Astrocyte of the hippocampus (primary cell): ENCODE results near the gene ATG5.
A peak's percentile ranks its signal among the peaks of the same experiment; 100 is the strongest.
"Not testable (repeated sequence)": the region's sequence is repeated elsewhere in the genome, so short reads cannot be mapped to it uniquely, and the experiment has no call there.

ENCODE experiments used
- DNase-seq: peaks from one replicate; pipeline ENCODE4 v3.0.0; 2011; ENCODE audit warnings: low read depth, low spot score

Gene ATG5

DNA sequence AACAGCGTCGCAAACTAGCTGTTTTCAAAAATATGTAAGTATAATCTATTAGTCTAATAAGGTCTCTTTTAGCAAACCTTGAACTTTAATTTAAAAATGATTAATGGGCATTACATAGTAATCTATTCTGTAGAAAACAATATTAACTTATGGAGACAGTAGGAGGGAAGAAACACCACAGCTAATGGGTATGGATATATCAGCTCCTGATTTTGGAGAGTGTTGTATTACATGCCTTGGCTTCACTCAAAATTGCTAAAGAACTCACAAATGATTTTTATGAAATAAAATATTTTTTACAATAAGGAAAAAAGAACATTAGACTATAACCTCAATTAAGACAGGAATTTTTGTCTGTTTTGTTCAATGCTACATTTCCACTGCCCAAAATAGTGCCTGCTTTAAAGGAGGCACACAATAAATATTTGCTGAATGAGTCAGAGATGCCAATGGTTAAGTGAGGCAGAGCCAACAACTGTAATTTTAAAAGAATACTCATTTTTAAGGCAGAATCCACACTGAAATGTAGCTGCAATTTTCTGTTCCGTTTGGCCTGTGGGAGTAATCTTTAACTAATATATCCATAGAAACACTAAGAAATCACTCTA is 15.7 kb downstream of the ATG5 start:
- DNase-seq: peak; percentile 71

DNA sequence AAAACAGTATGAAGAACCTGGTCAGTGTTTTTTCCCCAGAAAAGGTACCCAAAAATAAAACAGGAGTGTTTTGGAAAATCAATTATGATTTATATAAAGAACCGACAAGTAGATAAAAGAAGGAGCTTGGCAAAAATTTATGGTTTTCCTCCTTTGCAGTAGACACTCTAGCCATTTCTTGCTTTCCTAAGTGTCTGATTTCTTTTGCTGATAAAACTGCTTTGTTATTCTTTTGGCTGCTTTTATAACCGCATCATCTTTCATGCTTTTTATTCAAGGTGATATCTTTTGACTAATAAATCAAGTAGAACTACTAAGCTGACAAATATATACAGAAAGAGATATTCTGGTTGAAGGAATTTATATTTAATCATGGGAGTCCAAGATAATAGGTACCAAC is 16.6 kb downstream of the ATG5 start:
- DNase-seq: no peak

DNA sequence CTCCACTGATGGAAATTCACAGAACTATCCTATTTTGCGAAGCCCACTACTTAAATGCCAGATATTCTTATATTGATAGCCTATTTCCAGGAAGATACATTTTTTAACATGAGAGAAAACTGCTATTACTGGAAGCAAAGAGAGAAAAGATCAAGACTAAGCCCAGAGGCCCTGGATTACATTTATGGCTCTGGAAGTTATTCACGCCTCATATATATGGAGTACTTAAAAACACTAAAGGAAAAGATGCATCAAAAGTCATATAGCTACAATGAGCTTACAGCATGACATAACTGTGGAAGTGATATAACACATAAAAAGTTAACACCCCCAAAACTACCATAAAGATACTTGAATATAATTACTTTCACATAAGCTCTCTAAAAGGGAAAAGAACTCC is 19.8 kb downstream of the ATG5 start:
- DNase-seq: no peak

DNA sequence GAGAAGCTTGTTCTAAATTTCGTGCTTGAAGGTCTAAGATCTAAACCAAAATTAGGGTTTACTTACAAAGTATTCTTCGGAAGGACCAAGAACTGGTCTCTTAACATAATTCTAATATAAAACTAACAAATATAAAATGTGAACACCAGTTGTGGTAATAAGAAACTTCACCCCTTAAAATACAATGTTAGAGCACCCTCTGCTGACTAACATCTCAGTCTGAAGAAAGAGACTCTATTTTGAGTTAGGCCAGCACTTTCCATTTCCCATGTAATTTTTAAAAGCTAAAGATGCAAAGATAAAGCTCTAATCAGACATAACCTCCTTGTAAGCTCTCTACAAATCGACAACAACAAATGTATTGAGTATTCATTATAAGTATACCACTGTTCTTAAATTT is 24.6 kb downstream of the ATG5 start:
- DNase-seq: peak; percentile 67

DNA sequence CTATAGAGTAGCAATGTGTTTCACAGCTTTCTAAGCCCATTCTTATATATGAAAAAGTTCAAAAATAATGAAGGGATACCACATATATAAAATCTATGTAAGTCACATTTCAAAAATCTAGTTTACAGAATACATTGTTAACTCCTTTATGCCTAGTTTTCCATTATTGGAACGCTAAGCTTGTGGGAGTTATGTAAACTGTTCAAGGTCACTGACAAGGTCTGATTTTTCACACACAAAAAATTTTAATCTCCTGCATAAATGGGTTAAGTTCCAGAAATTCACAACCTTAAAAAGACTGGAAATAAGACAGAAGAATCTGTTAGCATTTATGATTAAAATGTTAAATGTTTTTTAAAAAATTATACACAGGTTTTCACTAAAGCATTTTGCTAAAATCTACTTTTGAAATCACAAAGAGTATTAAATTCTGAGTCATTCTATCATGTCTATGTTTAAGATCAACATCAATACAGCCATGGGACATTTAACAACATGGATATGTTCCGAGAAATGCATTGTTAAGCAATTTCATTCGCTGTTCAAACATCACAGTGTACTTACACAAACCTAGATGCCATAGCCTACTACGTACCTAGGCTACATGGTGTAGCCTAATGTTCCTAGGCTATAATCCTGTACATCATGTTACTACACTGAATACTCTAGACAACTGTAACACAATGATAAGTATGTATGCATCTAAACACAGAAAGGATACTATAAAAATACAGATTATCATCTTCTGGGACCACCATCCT is 25.4 kb downstream of the ATG5 start:
- no peak for DNase-seq

- DNase-seq: no peak
These were observed 32.4 kb downstream of the ATG5 start for GRCh38 chr6:106293116-106293515.

DNA sequence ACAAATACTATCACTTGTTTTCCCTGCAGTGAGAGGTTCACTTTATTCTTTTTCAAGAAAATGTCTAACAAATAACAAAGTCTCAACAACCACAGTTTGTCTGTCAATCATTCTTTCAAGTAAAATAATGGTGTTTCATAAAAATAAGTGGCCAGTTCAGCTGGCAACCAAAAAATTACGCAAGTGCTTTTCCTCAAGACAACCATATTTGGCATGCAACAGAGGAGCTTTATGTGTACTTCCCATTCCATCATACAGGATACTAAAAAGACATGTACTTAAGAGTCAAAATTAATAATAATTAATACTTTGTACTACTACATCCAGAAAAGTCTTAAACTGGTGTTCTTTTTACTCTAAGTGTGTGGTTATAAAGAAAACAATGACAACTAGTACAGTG is 34.6 kb downstream of the ATG5 start:
- DNase-seq: no peak

GRCh38 chr6:106290032-106290431 is 35.5 kb downstream of the ATG5 start:
- DNase-seq: no peak

- DNase-seq: peak; percentile 29
These were observed 38.3 kb downstream of the ATG5 start for GRCh38 chr6:106287215-106287614.

DNA sequence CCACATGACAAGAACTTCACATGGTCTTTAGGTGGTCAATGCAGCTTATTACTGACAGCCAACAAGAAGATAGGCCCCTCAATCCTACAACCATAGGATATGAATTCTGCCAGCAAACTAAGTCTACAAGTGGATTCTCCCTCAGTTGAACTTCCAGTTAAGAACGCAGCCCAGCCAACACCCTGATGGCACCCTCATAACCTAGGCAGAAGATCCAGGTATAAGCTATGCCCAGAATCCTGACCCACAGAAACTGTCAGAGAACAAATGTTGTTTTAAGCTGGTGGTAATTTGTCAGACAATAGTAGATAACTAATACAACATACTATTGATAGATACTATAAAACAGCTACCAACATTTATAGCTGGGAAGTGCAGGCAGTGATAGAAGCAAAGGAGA is 38.8 kb downstream of the ATG5 start:
- DNase-seq: no peak

DNA sequence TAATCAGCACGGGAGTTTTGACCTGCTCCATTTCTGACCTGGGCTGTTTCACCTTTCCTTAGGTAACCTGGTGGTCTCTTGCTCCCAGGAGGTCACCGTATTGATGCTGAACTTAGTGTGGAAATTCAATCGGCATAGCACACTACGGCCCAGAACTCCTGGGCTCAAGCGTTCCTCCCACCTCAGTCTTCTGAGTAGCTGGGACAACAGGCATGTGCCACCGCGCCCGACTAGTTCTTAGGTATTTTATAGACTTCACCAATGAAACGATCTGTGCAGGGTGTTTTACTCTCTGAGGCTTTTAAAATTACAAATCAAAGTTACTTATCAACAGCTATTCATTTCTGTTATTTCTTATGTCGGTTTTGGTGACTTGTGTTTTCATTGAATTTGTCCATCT is 42.1 kb downstream of the ATG5 start:
- no peak for DNase-seq

DNA sequence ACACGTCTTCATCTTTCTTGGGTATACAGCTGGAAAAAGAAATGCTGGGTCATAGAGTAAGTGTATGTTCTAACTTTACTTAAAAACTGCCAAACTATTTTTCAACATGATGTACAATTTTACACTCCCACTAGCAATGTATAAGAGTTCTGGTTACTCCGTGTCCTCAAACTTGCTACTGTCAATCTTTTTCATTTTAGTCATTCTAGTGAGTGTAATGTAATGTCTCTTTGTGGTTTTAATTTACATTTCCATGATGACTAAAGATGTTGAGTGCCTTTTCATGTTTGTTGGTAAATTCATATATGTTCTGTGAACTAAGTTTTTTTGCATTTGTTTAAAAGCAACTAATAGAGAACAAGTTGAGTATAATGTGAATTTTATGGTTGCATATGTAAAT is 43.9 kb downstream of the ATG5 start:
- DNase-seq: no peak

GRCh38 chr6:106281088-106281487 is 44.5 kb downstream of the ATG5 start:
- no peak for DNase-seq

- DNase-seq: peak; percentile 47
These were observed 46.4 kb downstream of the ATG5 start for GRCh38 chr6:106279179-106279578.

- peak; percentile 89 for DNase-seq
These were observed 49.9 kb downstream of the ATG5 start for GRCh38 chr6:106275692-106276091.

DNA sequence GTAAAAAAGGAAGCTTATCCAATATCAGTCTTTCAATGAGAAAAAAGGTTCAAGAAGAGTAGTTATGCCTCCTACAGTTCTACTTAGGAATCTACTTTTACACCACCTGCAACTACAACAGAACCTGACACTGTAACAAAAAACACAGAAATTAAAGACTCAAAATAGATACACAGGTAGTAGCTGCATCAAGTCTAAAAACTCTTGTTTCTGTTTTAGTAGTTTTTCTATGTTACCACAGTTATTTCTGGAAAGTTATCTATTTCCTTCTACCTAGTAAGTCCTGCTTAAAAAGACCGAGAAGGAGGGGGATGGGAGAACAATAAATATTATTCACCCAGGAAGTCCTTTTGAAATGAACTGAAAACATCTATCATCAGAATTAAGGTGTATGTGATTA is 52.5 kb downstream of the ATG5 start:
- DNase-seq: no peak

DNA sequence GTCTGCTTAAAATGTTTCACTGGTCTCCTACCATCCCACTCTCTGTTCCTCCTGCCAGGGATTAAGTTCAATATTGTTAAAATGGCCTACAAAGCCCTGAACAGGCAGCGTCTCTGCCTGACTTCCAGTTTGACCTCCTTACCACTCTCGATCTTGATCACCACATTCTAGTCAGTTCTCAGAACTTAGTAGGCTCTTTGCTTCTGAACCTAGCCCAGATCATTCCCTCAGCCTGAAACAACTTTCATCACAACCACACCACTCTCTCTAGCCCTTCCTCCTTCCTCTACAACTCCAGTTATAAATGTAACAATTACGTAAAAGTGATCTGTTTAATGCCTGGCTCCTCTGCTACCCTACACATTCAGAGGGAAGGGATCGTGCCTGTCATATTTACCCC is 53.3 kb downstream of the ATG5 start:
- no peak for DNase-seq

DNA sequence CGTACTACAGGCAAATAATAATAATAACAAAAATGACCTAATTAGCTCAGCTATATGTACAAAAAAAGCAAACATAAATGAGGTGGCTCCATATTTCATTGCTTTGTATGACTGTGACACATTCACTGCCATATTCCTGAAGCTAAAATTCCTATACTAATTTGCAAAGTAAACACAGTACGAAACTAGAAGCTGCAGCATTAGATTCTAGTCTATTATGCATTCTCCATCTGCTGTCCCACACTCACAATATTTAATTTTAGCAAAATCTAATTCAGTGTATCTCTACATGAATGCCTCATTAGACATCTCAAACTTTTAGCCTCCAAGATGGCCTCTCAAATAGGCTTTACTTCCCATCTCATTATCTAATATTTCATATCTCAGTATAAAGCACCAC is 55.1 kb downstream of the ATG5 start:
- DNase-seq: no peak

DNA sequence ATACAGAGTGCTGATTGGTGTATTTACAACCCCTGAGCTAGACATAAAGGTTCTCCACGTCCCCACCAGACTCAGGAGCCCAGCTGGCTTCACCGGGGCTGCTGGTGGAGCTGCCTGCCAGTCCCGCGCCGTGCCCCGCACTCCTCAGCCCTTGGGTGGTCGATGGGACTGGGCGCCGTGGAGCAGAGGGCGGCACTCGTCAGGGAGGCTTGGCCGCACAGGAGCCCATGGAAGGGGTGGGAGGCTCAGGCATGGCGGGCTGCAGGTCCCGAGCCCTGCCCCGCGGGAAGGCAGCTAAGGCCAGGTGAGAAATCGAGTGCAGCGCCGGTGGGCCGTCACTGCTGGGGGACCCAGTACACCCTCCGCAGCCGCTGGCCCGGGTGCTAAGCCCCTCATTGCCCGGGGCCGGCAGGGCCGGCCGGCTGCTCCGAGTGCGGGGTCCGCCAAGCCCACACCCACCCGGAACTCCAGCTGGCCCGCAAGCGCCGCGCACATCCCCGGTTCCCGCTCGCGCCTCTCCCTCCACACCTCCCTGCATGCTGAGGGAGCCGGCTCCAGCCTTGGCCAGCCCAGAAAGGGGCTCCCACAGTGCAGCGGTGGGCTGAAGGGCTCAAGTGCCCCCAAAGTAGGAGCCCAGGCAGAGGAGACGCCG is 56.2 kb downstream of the ATG5 start:
- DNase-seq: not testable (repeated sequence)

GRCh38 chr6:106268500-106268899 is 57.1 kb downstream of the ATG5 start:
- DNase-seq: not testable (repeated sequence)

- not testable (repeated sequence) for DNase-seq
These were observed 61.1 kb downstream of the ATG5 start for GRCh38 chr6:106264433-106264832.

DNA sequence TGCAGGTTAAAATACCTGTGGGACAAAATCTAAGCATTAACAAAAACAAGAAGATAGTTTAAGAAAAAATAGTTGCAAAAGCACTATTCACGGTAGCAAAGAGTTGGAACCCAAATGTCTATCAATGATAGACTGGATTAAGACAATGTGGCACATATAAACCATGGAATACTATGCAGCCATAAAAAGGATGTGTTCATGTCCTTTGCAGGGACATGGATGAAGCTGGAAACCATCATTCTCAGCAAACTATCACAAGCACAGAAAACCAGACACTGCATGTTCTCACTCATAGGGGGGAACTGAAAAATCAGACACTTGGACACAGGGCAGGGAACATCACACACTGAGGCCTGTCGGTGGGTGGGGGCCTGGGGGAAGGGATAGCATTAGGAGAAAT is 65.8 kb downstream of the ATG5 start:
- not testable (repeated sequence) for DNase-seq

DNA sequence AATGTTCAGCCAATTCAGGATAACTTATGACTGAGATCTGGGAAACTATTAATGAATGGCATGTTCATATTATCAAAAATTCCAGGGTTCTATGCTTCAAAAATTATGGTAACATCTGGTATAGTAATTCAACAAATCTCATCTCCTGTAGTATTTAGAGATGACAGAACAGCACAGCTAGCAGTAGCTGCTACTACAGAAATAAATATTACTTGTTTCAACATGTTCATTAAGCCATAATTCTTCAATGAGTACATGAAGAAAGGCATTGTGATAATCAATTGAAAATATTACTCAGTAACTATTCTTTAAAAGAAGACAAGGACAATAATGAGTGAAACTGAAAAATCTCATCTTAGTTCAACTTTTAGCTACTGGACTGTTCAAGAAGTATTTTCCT is 66.8 kb downstream of the ATG5 start:
- no peak for DNase-seq
